IMR-90 (cell line): ENCODE results near the gene RANBP2. TPM values are rescaled to one million over a fixed set of nuclear protein-coding genes. Genes with fewer than 3 reads are reported as not detected.

Experiments
- ATAC-seq: fragments of 200-7000 bp; cut with Tn5 transposase; 2 replicates; pipeline ENCODE4 v1.9.1; 2020; ENCODE audit warnings: low read depth, mild to moderate bottlenecking, moderate library complexity
- BruUV-seq: library from RNA; stranded (reverse); fragments of 400-500 nt; replicated peaks from 2 replicates; lab custom pipeline; 2021; lab: Mats Ljungman, UMichigan
- CTCF ChIA-PET: fragments of 300-600 bp; formaldehyde crosslinking; extraction: SDS; loops from one replicate; lab custom pipeline; 2021; ENCODE audit warnings: antibody characterized with exemption; lab: Yijun Ruan, JAX
- POLR2A ChIA-PET: fragments of 300-600 bp; sonication (Branson Sonifier 250); formaldehyde crosslinking; loops from one replicate; lab custom pipeline; 2022; ENCODE audit warnings: antibody characterized with exemption; ENCODE audit not compliant: unreplicated experiment; lab: Charles Lee
- DNase-seq: peaks from one replicate; pipeline ENCODE4 v3.0.0; 2013
- H2AFZ ChIP-seq: replicated peaks from 2 replicates; pipeline ENCODE3; 2013; ENCODE audit warnings: low read length, mild to moderate bottlenecking; ENCODE audit not compliant: poor library complexity
- H2AK5ac ChIP-seq: 2 replicates; pipeline ENCODE4 v1.6.1; 2013; ENCODE audit warnings: low read depth, low read length, inconsistent platforms
- H2AK9ac ChIP-seq: replicated peaks from 2 replicates; pipeline ENCODE3; 2013; ENCODE audit warnings: mild to moderate bottlenecking, low read depth, low read length, moderate library complexity; ENCODE audit not compliant: poor library complexity
- H2BK120ac ChIP-seq: 2 replicates; pipeline ENCODE4 v1.6.1; 2013; ENCODE audit warnings: low read depth, low read length, inconsistent platforms
- H2BK15ac ChIP-seq: 3 replicates; pipeline ENCODE4 v1.6.1; 2013; ENCODE audit warnings: low read depth, low read length, inconsistent platforms
- H2BK20ac ChIP-seq: 2 replicates; pipeline ENCODE4 v1.6.1; 2013; ENCODE audit warnings: low read depth, mild to moderate bottlenecking, inconsistent platforms, low read length, moderate library complexity
- H2BK5ac ChIP-seq: 2 replicates; pipeline ENCODE4 v1.6.1; 2013; ENCODE audit warnings: mild to moderate bottlenecking, low read depth, low read length, inconsistent platforms; ENCODE audit not compliant: poor library complexity, severe bottlenecking
- H3K14ac ChIP-seq: replicated peaks from 2 replicates; pipeline ENCODE4 v1.6.1; 2013; ENCODE audit warnings: low read depth, low read length, inconsistent platforms
- H3K18ac ChIP-seq: 2 replicates; pipeline ENCODE4 v1.6.1; 2013; ENCODE audit warnings: low read depth, low read length, control low read depth
- H3K23ac ChIP-seq: 2 replicates; pipeline ENCODE4 v1.6.1; 2013; ENCODE audit warnings: low read depth, low read length, inconsistent platforms
- H3K27ac ChIP-seq: 2 replicates; pipeline ENCODE4 v1.5.1; 2013; ENCODE audit warnings: mild to moderate bottlenecking, control low read depth, low read length; ENCODE audit not compliant: insufficient read depth
- H3K27me3 ChIP-seq: 2 replicates; pipeline ENCODE4 v1.6.1; 2013; ENCODE audit warnings: low read length; ENCODE audit not compliant: control insufficient read depth, insufficient read depth
- H3K36me3 ChIP-seq: 2 replicates; pipeline ENCODE4 v1.6.1; 2013; ENCODE audit warnings: low read length, mixed read lengths; ENCODE audit not compliant: control insufficient read depth, insufficient read depth
- H3K4ac ChIP-seq: 2 replicates; pipeline ENCODE4 v1.6.1; 2013; ENCODE audit warnings: low read depth, low read length, inconsistent platforms
- H3K4me1 ChIP-seq: 2 replicates; pipeline ENCODE4 v1.6.1; 2013; ENCODE audit warnings: low read length, mixed read lengths; ENCODE audit not compliant: control insufficient read depth, insufficient read depth
- H3K4me2 ChIP-seq: 2 replicates; pipeline ENCODE4 v1.6.1; 2013; ENCODE audit warnings: low read depth, mild to moderate bottlenecking, control low read depth, low read length, moderate library complexity
- H3K4me3 ChIP-seq: 2 replicates; pipeline ENCODE4 v1.5.1; 2013; ENCODE audit warnings: low read depth, mild to moderate bottlenecking, control low read depth, low read length, moderate library complexity; ENCODE audit not compliant: insufficient read depth
- H3K56ac ChIP-seq: 2 replicates; pipeline ENCODE4 v1.6.1; 2013; ENCODE audit warnings: low read length, inconsistent platforms; ENCODE audit not compliant: insufficient read depth; ENCODE audit errors: extremely low read depth
- H3K79me1 ChIP-seq, 2 experiments: 2 replicates each; pipeline ENCODE4 v1.6.1; 2013; ENCODE audit warnings: low read length in 2 of 2, inconsistent platforms in 1 of 2, low read depth in 1 of 2
- H3K9ac ChIP-seq: 2 replicates; pipeline ENCODE4 v1.6.1; 2013; ENCODE audit warnings: low read depth, low read length, control low read depth
- H3K9me1 ChIP-seq: 2 replicates; pipeline ENCODE4 v1.6.1; 2013; ENCODE audit warnings: low read length, inconsistent platforms; ENCODE audit not compliant: insufficient read depth
- H3K9me3 ChIP-seq: 2 replicates; pipeline ENCODE4 v1.6.1; 2013; ENCODE audit warnings: low read length; ENCODE audit not compliant: control insufficient read depth, insufficient read depth
- H4K20me1 ChIP-seq: 2 replicates; pipeline ENCODE4 v1.6.1; 2013; ENCODE audit warnings: low read length, inconsistent platforms; ENCODE audit not compliant: insufficient read depth
- H4K5ac ChIP-seq: 2 replicates; pipeline ENCODE4 v1.6.1; 2013; ENCODE audit warnings: mild to moderate bottlenecking, low read depth, low read length, control low read depth
- H4K8ac ChIP-seq, 2 experiments: 2 replicates each; pipeline ENCODE4 v1.6.1; 2013; ENCODE audit warnings: low read depth in 2 of 2, low read length in 2 of 2, control low read depth in 1 of 2, inconsistent platforms in 1 of 2
- H4K91ac ChIP-seq: 2 replicates; pipeline ENCODE4 v1.6.1; 2013; ENCODE audit warnings: low read depth, low read length, inconsistent platforms; ENCODE audit not compliant: insufficient read depth
- CHD1 ChIP-seq: IDR thresholded peaks from 2 replicates; pipeline ENCODE4 v1.6.1; 2012; ENCODE audit warnings: low read depth, low read length, improper control_type of control experiment
- MAZ ChIP-seq: IDR thresholded peaks from 2 replicates; pipeline ENCODE4 v1.6.1; 2012; ENCODE audit warnings: low read depth, mild to moderate bottlenecking, low read length, improper control_type of control experiment, moderate library complexity, borderline replicate concordance
- MXI1 ChIP-seq: IDR thresholded peaks from 2 replicates; pipeline ENCODE4 v1.6.1; 2012; ENCODE audit warnings: low read depth, mild to moderate bottlenecking, low read length, moderate library complexity, borderline replicate concordance
- NFE2L2 ChIP-seq: fragments of 150-350 bp; IDR thresholded peaks from 2 replicates; pipeline ENCODE4 v1.6.1; 2016; ENCODE audit warnings: low read depth, mild to moderate bottlenecking, low read length
- RAD21 ChIP-seq: IDR thresholded peaks from 2 replicates; pipeline ENCODE4 v1.6.1; 2012; ENCODE audit warnings: low read length, improper control_type of control experiment
- RCOR1 ChIP-seq: IDR thresholded peaks from 2 replicates; pipeline ENCODE4 v1.6.1; 2012; ENCODE audit warnings: mild to moderate bottlenecking, low read length, improper control_type of control experiment; ENCODE audit not compliant: insufficient replicate concordance
- RFX5 ChIP-seq: IDR thresholded peaks from 2 replicates; pipeline ENCODE4 v1.8.0; 2012; ENCODE audit warnings: low read depth, mild to moderate bottlenecking, low read length, moderate library complexity
- WGBS, 2 experiments: methylation state at CpG; one replicate each; pipeline versions ENCODE4 v1.1.5 to v1.1.7; 2013; ENCODE audit warnings: missing lambda C conversion rate in 2 of 2; ENCODE audit not compliant: insufficient read length in 1 of 2; ENCODE audit errors: extremely low coverage in 2 of 2; 5-methylcytosine and 5-hydroxymethylcytosine counted together
- dilution Hi-C: fragments of 300-500 bp; cut with HindIII; formaldehyde crosslinking; loops from one replicate; pipeline ENCODE4 v1.14.3; 2018; ENCODE audit warnings: low sequenced_read_pairs; ENCODE audit not compliant: unreplicated experiment
- in situ Hi-C: fragments of 300-500 bp; cut with MboI; formaldehyde crosslinking; loops from 3 replicates; pipeline ENCODE4 v1.14.3; 2019; ENCODE audit warnings: low sequenced_read_pairs, inconsistent platforms, mixed read lengths
- intact Hi-C: fragments of 100-400 bp; cut with micrococcal nuclease; formaldehyde crosslinking; loops from 2 replicates; pipeline ENCODE4 v1.10.0; 2022
- polyA plus RNA-seq, 3 experiments: library from polyadenylated mRNA; depleted of rRNA; stranded (reverse); fragments of >200 nt; gene quantifications; 2 replicates each; pipeline ENCODE4 v1.2.3, GENCODE V29; 2012; ENCODE audit warnings: low replicate concordance in 1 of 3
- total RNA-seq: library from RNA; depleted of rRNA; stranded (reverse); fragments of >200 nt; gene quantifications from 2 replicates; pipeline ENCODE4 v1.2.3, GENCODE V29; 2012

Gene RANBP2
- total and polyA plus RNA-seq, 2 of the 4 experiments (the other 2 are of a cell fraction): 9.8 to 64.9 TPM

- Histone ChIP-seq H4K5ac (no peak overlapping the region), H3K27me3 (no peaks in the 10 kb centered on the region), H3K23ac (no peak overlapping the region), H4K20me1 (no peaks in the 10 kb centered on the region), H4K8ac (no peak overlapping the region), H2BK15ac (no peak overlapping the region), H2BK5ac (no peak overlapping the region), H3K9me1 (no peaks in the 10 kb centered on the region), H2BK120ac (no peak overlapping the region), H3K79me1 (no peaks in the 10 kb centered on the region), H3K4me3 (no peak overlapping the region), H2AK9ac (no peak overlapping the region), H3K4me2 (no peak overlapping the region), H3K9me3 (no peaks in the 10 kb centered on the region), H2AK5ac (no peak overlapping the region), H3K27ac (no peak overlapping the region), H2AFZ (no peak overlapping the region), H3K9ac (no peak overlapping the region), H3K14ac (no peak overlapping the region), H3K18ac (no peak overlapping the region), H3K4me1 (no peaks in the 10 kb centered on the region), H3K56ac (no peak overlapping the region), H3K4ac (no peak overlapping the region), H2BK20ac (no peak overlapping the region), H3K36me3 (no peaks in the 10 kb centered on the region), H4K91ac (no peak overlapping the region)
- ATAC-seq (no peak), DNase-seq (no peak)
- ChIA-PET CTCF (no interaction called here), POLR2A (no interaction called here)
- dilution Hi-C loops (no loop called here), in situ Hi-C loops (no loop called here), intact Hi-C loops (no loop called here)
- WGBS, 2 experiments: 90% methylated on average over 2 of the region's 7 CpGs; no CpG with 5 or more reads in 1 of the 2 experiments
- BruUV-seq: no TSS peak
- TF ChIP-seq MXI1 (no peak), NFE2L2 (no peak), RFX5 (no peak), RCOR1 (no peak), MAZ (no peak), CHD1 (no peak), RAD21 (no peak)
Measured at GRCh38 chr2:108691447-108691846, 27.8 kb upstream of the RANBP2 start.
